ENCODE data around the gene IDE. TPM values are rescaled to one million over a fixed set of nuclear protein-coding genes. Genes with fewer than 3 reads are reported as not detected.
"Not testable (repeated sequence)": the region's sequence is repeated elsewhere in the genome, so short reads cannot be mapped to it uniquely, and the experiment has no call there.

The IDE gene
- total RNA-seq, 2 experiments from 2014 or later, result 30.8 to 31.2 TPM

GRCh38 chr10:92407305-92408016 is 166.4 kb downstream of the IDE start:
- CTCF ChIA-PET, result interaction anchor here (0.8 kb wide), 1 partner anchor 15 kb away, joined by 6 read pairs; no protein-coding TSS in a partner anchor
- H3K4me1 Mint-ChIP-seq (ENCODE audit: low read depth), result no peaks in the 10 kb centered on the region
- intact Hi-C loops (cut with micrococcal nuclease), result no loop called here
- no peak overlapping the region for H3K4me3 Mint-ChIP-seq
- no peak overlapping the region for H3K27ac Mint-ChIP-seq
- H3K36me3 Mint-ChIP-seq (ENCODE audit: low read depth), result no peaks in the 10 kb centered on the region
- peaks cover 2% of the 10 kb centered on the region for H3K27me3 Mint-ChIP-seq (ENCODE audit: low read depth)
- H3K9me3 Mint-ChIP-seq, result no peaks in the 10 kb centered on the region
- no peak for DNase-seq

- CTCF ChIA-PET, result interaction anchor here (0.6 kb wide), 1 partner anchor 20 kb away, joined by 5 read pairs; no protein-coding TSS in a partner anchor
- no peak for DNase-seq
- Mint-ChIP-seq H3K36me3 (ENCODE audit: low read depth) (no peaks in the 10 kb centered on the region), H3K27ac (no peak overlapping the region), H3K9me3 (no peaks in the 10 kb centered on the region), H3K4me1 (ENCODE audit: low read depth) (no peaks in the 10 kb centered on the region), H3K27me3 (ENCODE audit: low read depth) (peaks cover 2% of the 10 kb centered on the region), H3K4me3 (no peak overlapping the region)
- intact Hi-C loops (cut with micrococcal nuclease), result no loop called here
Observed at GRCh38 chr10:92405419-92405924, 168.4 kb downstream of the IDE start.

- Mint-ChIP-seq H3K9me3 (no peaks in the 10 kb centered on the region), H3K27ac (no peak overlapping the region), H3K36me3 (ENCODE audit: low read depth) (no peaks in the 10 kb centered on the region), H3K4me3 (no peak overlapping the region), H3K27me3 (ENCODE audit: low read depth) (peaks cover 2% of the 10 kb centered on the region), H3K4me1 (ENCODE audit: low read depth) (no peaks in the 10 kb centered on the region)
- no peak for DNase-seq
- intact Hi-C loops (cut with micrococcal nuclease), result no loop called here
- CTCF ChIA-PET, result no interaction called here
Observed at GRCh38 chr10:92404612-92405418, 169.1 kb downstream of the IDE start.

- not testable (repeated sequence) for H3K4me3 Mint-ChIP-seq
Observed at GRCh38 chr10:92402234-92402633, 171.7 kb downstream of the IDE start.

More at GRCh38 chr10:92402234-92402633, 171.7 kb downstream of the IDE start:
- H3K27me3 Mint-ChIP-seq (ENCODE audit: low read depth); H3K9me3 Mint-ChIP-seq; CTCF ChIA-PET; H3K4me1 Mint-ChIP-seq (ENCODE audit: low read depth); H3K36me3 Mint-ChIP-seq (ENCODE audit: low read depth); H3K27ac Mint-ChIP-seq; DNase-seq; intact Hi-C loops (cut with micrococcal nuclease): not testable (repeated sequence)

Other genes starting within 250 kb of the IDE start
- gene KIF11, start 19.0 kb upstream of the IDE start, total RNA-seq, result 10 to 100 TPM; 43.2 to 43.4 TPM
- under 1 TPM in 1 of 2 experiments, not detected in 1; 0.15 TPM for gene HHEX, start 115.9 kb upstream of the IDE start, total RNA-seq